ENCODE measurements around the gene FCHSD2. TPM values are rescaled to one million over a fixed set of nuclear protein-coding genes. Genes with fewer than 3 reads are reported as not detected.
"Not testable (repeated sequence)": the region's sequence is repeated elsewhere in the genome, so short reads cannot be mapped to it uniquely, and the experiment has no call there.

FCHSD2 gene
- total RNA-seq, 4 donors from 2014 or later = 17.0 to 40.0 (median 27.0) TPM

DNA sequence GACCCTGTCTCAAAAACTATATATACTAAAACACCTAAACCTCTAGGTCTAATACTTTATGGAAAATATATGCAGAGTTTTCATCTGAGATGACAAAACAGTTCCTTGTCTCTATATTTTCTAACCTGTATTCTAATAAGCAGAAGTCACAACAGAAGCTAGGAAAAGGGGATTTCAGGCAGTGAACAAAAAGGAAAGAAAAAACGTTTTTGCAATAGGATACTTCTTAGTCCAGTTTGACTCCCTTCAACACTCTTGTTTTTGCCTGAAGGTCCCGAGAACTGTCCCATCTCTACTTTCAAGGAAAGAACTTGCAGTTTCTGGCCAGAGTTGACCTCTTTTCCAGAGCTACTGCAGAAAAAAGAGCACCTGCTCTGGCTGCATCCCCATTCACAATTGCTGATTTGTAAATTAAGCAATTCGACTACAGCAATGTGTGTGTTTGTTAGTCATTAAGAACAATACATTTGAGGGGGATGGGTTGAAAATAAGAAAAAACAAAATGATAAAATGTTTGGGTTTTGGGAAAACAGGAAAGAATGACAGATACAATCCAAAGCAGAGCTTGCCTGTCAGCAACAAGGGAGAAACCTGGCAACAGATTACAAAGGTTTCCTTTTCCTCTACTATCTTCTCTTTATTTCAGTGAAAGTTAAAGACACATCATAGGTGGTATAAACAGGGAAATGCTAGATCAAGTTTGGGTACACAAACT, 160.0 kb downstream of the FCHSD2 start:
- Histone ChIP-seq H3K4me3 (no peak overlapping the region), H3K27me3 (no peaks in the 10 kb centered on the region), H3K27ac (no peak overlapping the region), H3K9me3 (no peaks in the 10 kb centered on the region), H3K36me3 (peaks cover 0 to 27% of the 10 kb centered on the region in 2 donors), H3K4me1 (peaks cover 0 to 9% (median 0%) of the 10 kb centered on the region in 3 donors)
- WGBS, 2 donors (ENCODE audit: low coverage in 1 of 2) = 44 to 65% methylated on average over 1 to 3 of the region's 3 CpGs
- no peak for ATAC-seq
- TF ChIP-seq EP300 (IDR thresholded peaks at IDR 0.05) = no peak
- TF ChIP-seq POLR2A (IDR thresholded peaks at IDR 0.05) = no peak
- TF ChIP-seq POLR2AphosphoS5 (IDR thresholded peaks at IDR 0.05) = no peak
- TF ChIP-seq, protein P1, sequence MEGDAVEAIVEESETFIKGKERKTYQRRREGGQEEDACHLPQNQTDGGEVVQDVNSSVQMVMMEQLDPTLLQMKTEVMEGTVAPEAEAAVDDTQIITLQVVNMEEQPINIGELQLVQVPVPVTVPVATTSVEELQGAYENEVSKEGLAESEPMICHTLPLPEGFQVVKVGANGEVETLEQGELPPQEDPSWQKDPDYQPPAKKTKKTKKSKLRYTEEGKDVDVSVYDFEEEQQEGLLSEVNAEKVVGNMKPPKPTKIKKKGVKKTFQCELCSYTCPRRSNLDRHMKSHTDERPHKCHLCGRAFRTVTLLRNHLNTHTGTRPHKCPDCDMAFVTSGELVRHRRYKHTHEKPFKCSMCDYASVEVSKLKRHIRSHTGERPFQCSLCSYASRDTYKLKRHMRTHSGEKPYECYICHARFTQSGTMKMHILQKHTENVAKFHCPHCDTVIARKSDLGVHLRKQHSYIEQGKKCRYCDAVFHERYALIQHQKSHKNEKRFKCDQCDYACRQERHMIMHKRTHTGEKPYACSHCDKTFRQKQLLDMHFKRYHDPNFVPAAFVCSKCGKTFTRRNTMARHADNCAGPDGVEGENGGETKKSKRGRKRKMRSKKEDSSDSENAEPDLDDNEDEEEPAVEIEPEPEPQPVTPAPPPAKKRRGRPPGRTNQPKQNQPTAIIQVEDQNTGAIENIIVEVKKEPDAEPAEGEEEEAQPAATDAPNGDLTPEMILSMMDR (IDR thresholded peaks at IDR 0.05) = no peak

DNA sequence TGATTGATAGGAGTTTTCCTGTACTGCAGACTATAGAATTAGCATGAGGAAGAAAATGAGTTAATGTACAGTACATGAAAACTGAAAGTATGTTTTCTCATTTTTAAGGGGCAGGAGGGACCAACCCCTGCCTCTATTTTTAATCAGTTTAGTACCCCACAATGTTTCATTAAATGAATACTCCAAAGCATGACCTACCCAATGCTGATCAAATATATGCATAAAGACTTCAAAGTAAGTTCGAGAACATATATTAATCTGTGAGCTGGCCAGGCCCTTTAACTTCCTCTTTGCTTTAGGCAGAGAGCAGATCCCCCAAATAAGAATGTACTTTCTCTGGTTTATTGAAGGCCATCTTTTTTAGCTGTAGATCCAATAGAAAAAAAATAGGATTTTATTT, 161.0 kb downstream of the FCHSD2 start:
- Histone ChIP-seq H3K27ac (no peak overlapping the region), H3K36me3 (peaks cover 0 to 27% of the 10 kb centered on the region in 2 donors), H3K4me3 (no peak overlapping the region), H3K27me3 (no peaks in the 10 kb centered on the region), H3K4me1 (peaks cover 0 to 9% (median 0%) of the 10 kb centered on the region in 3 donors), H3K9me3 (no peaks in the 10 kb centered on the region)
- ATAC-seq = no peak
- no peak for TF ChIP-seq POLR2A (IDR thresholded peaks at IDR 0.05)
- no peak for TF ChIP-seq POLR2AphosphoS5 (IDR thresholded peaks at IDR 0.05)
- TF ChIP-seq EP300 (IDR thresholded peaks at IDR 0.05) = no peak
- TF ChIP-seq, protein P1 (IDR thresholded peaks at IDR 0.05) = no peak
- whole genome bisulfite sequencing, 2 donors (ENCODE audit: low coverage in 1 of 2) = 75 to 90% methylated on average over 1 of the region's 1 CpG

DNA sequence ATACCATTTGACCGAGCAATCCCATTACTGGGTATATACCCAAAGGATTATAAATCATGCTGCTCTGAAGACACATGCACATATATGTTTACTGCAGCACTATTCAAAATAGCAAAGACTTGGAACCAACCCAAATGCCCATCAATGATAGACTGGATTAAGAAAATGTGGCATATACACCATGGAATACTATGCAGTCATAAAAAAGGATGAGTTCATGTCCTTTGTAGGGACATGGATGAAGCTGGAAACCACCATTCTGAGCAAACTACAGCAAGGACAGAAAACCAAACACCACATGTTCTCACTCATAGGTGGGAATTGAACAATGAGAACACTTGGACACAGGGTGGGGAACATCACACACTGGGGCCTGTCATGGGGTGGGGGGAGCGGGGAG, 164.3 kb downstream of the FCHSD2 start:
- H3K9me3 ChIP-seq, H3K27me3 ChIP-seq, ATAC-seq, H3K27ac ChIP-seq, H3K4me1 ChIP-seq, H3K4me3 ChIP-seq: not testable (repeated sequence)
- WGBS, 2 donors (ENCODE audit: low coverage in 1 of 2) = 100% methylated on average over 1 of the region's 2 CpGs
- peaks cover 0 to 18% of the 10 kb centered on the region in 2 donors for H3K36me3 ChIP-seq

DNA sequence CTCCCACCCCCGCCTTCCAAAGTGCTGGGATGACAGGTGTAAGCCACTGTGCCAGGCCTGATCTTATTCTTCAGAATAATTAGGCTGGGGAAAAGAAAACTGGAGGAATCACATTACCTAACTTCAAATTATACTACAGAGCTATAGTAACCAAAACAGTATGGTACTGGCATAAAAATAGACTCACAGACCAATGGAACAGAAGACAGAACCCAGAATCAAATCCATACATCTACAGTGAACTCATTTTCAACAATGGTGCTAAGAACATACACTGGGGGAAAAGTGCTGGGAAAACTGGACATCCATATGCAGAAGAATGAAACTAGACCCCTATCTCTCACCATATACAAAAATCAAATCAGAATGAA, 165.6 kb downstream of the FCHSD2 start:
- not testable (repeated sequence) for H3K36me3 ChIP-seq, H3K27me3 ChIP-seq, H3K9me3 ChIP-seq, H3K4me3 ChIP-seq, H3K4me1 ChIP-seq, ATAC-seq
- peak overlapping the region in 3 of 4 donors; percentile 52 to 58 (median 53) for H3K27ac ChIP-seq
- WGBS, 2 donors (ENCODE audit: low coverage in 1 of 2) = no CpG with 5 or more reads among the region's 1 CpG

DNA sequence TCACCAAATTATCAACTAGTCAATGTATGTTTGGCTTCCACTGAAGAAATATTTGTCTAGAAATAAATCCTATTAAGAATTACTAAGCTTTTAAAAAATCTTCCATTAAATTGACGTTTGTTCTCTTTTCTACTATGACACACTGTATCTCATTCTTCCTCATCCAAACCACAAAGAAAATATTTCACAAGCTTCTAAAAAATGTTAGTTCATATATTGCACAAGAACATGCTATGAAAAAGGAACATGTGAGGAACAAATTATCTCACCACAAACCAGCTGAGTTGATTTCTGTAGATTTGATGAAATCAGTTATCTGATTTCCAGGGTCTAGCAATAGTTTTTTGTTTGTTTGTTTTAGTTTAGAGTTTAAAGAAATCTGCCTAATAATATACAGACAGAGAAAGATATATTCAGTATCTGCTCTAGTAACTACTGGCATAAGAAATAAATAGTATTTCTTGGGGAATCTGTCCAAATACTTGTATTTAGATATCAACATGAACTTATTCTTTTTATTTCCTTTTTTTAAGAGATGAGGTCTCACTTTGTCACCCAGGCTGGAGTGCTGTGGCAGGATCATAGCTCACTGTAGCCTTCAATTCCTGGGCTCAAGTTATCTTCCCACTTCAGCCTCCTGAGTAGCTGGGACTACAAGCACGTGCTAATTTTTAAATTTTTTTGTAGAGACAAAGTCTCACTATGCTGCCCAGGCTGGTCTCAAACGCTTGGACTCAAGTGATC, 166.2 kb downstream of the FCHSD2 start:
- TF ChIP-seq EP300 (IDR thresholded peaks at IDR 0.05) (no peak), POLR2AphosphoS5 (IDR thresholded peaks at IDR 0.05) (peak; percentile 13), POLR2A (IDR thresholded peaks at IDR 0.05) (no peak)
- TF ChIP-seq, protein P1 (IDR thresholded peaks at IDR 0.05) = no peak
- ATAC-seq = peak; percentile 62
- peak overlapping the region in 3 of 4 donors; percentile 52 to 58 (median 53) for H3K27ac ChIP-seq
- WGBS, 2 donors (ENCODE audit: low coverage in 1 of 2) = 68 to 79% methylated on average over 2 of the region's 3 CpGs
- peaks cover 0 to 6% of the 10 kb centered on the region in 2 donors for H3K36me3 ChIP-seq
- H3K27me3 ChIP-seq = no peaks in the 10 kb centered on the region
- no peak overlapping the region for H3K4me3 ChIP-seq
- no peaks in the 10 kb centered on the region for H3K4me1 ChIP-seq
- H3K9me3 ChIP-seq = no peaks in the 10 kb centered on the region

All from gastroesophageal sphincter (tissue), 4 donors.